GM12878 (cell line): Measurements from ENCODE around the gene SCYL1. TPM values are rescaled to one million over a fixed set of nuclear protein-coding genes. Genes with fewer than 3 reads are reported as not detected.

Experiments used
- BMI1 ChIP-seq: fragments of 450-650 bp; IDR thresholded peaks from 2 replicates; pipeline ENCODE4 v1.6.1; 2016; ENCODE audit warnings: mild to moderate bottlenecking, moderate library complexity, borderline replicate concordance
- BRCA1 ChIP-seq: IDR thresholded peaks from 2 replicates; pipeline ENCODE4 v1.6.1; 2011; ENCODE audit warnings: low read depth, low read length, improper control_type of control experiment
- CEBPB ChIP-seq, 2 experiments: fragments of 150-350 bp in 1 of 2; IDR thresholded peaks; 2 replicates each; pipeline ENCODE4 v1.6.1; 2012 to 2014; ENCODE audit warnings: low read depth in 2 of 2, low read length in 2 of 2, borderline replicate concordance in 1 of 2, inconsistent platforms in 1 of 2
- CREM ChIP-seq: IDR thresholded peaks from 2 replicates; pipeline ENCODE4 v1.6.1; 2014; ENCODE audit warnings: antibody characterized with exemption, low read depth
- DPF2 ChIP-seq: fragments of 450-650 bp; IDR thresholded peaks from 2 replicates; pipeline ENCODE4 v1.6.1; 2017; ENCODE audit warnings: mild to moderate bottlenecking
- EGR1 ChIP-seq, 2 experiments: IDR thresholded peaks; 1 replicate in 1 of 2; 2 replicates in 1 of 2; pipeline ENCODE4 v1.6.1; 2011 to 2012; ENCODE audit warnings: low read depth in 2 of 2, low read length in 2 of 2, borderline replicate concordance in 1 of 2, mild to moderate bottlenecking in 1 of 2, moderate library complexity in 1 of 2
- FOXM1 ChIP-seq: IDR thresholded peaks from 2 replicates; pipeline ENCODE4 v1.6.1; 2012; ENCODE audit warnings: low read depth, mild to moderate bottlenecking, inconsistent platforms, low read length, moderate library complexity
- MXI1 ChIP-seq: fragments of 150-350 bp; IDR thresholded peaks from 2 replicates; pipeline ENCODE4 v1.6.1; 2011; ENCODE audit warnings: low read depth, mild to moderate bottlenecking, inconsistent platforms, low read length, improper control_type of control experiment
- MYB ChIP-seq: fragments of 150-350 bp; IDR thresholded peaks from 2 replicates; pipeline ENCODE4 v1.6.1; 2014; ENCODE audit warnings: mild to moderate bottlenecking, low read depth, low read length, borderline replicate concordance
- MYC ChIP-seq: IDR thresholded peaks from 2 replicates; pipeline ENCODE4 v1.6.1; 2011; ENCODE audit warnings: mild to moderate bottlenecking, low read length, moderate library complexity, inconsistent platforms; ENCODE audit not compliant: insufficient read depth, insufficient replicate concordance, insufficient read length, severe bottlenecking
- NFXL1 ChIP-seq: fragments of 450-650 bp; IDR thresholded peaks from 2 replicates; pipeline ENCODE4 v1.6.1; 2017; ENCODE audit warnings: antibody characterized with exemption, mild to moderate bottlenecking, borderline replicate concordance
- NR2C2 ChIP-seq: IDR thresholded peaks from 2 replicates; pipeline ENCODE4 v1.6.1; 2011; ENCODE audit warnings: borderline replicate concordance, low read depth; ENCODE audit not compliant: control insufficient read depth, insufficient read length
- SIN3A ChIP-seq: IDR thresholded peaks from 2 replicates; pipeline ENCODE4 v1.6.1; 2012; ENCODE audit warnings: low read depth, low read length, improper control_type of control experiment
- SMARCA5 ChIP-seq: fragments of 450-650 bp; IDR thresholded peaks from 2 replicates; pipeline ENCODE4 v1.6.1; 2017; ENCODE audit warnings: mild to moderate bottlenecking
- TCF3 ChIP-seq: IDR thresholded peaks from 2 replicates; pipeline ENCODE4 v1.6.1; 2012; ENCODE audit warnings: low read depth, mild to moderate bottlenecking, low read length, borderline replicate concordance; ENCODE audit not compliant: insufficient read depth
- TCF7 ChIP-seq: IDR thresholded peaks from 2 replicates; pipeline ENCODE4 v1.6.1; 2014; ENCODE audit warnings: antibody characterized with exemption, borderline replicate concordance
- YBX1 ChIP-seq: fragments of 450-650 bp; IDR thresholded peaks from 2 replicates; pipeline ENCODE4 v1.6.1; 2016; ENCODE audit warnings: antibody characterized with exemption
- polyA plus RNA-seq, 11 experiments: library from polyadenylated mRNA; depleted of rRNA in 4 of 11; unstranded in 6 of 11; stranded (reverse) in 5 of 11; fragments of >200 nt; fragmentation: Nextera tagmentation in 4 of 11; fragmentation: Illumina TruSeq in 1 of 11; extraction: Ambion mirVana in 4 of 11; extraction: Trizol in 1 of 11; gene quantifications; 1 replicate in 1 of 11; 2 replicates in 10 of 11; pipeline versions ENCODE4 v1.2.1 to v1.2.3, GENCODE V29; 2011 to 2016; ENCODE audit warnings: inconsistent platforms in 2 of 11, missing spikeins in 2 of 11, low read depth in 1 of 11
- total RNA-seq, 4 experiments: library from RNA; depleted of rRNA in 3 of 4; stranded (reverse); fragments of >200 nt in 3 of 4; fragmentation: Illumina TruSeq in 1 of 4; extraction: Trizol in 1 of 4; gene quantifications; 2 replicates each; pipeline versions ENCODE4 v1.2.1 to v1.2.3, GENCODE V29; 2013 to 2021
- TF ChIP-seq, protein P1 (sequence below): fragments of 450-650 bp; IDR thresholded peaks from 2 replicates; pipeline ENCODE4 v1.6.1; 2016; ENCODE audit warnings: mild to moderate bottlenecking
- TF ChIP-seq, protein P2 (sequence below): fragments of 450-650 bp; IDR thresholded peaks from 2 replicates; pipeline ENCODE4 v1.6.1; 2016; ENCODE audit warnings: mild to moderate bottlenecking

The SCYL1 gene
- total and polyA plus RNA-seq, 10 of the 15 experiments (the other 5 are each of a cell fraction or from before 2014, with no cell fraction given): 0.80 to 82.7 (median 51.2) TPM

DNA sequence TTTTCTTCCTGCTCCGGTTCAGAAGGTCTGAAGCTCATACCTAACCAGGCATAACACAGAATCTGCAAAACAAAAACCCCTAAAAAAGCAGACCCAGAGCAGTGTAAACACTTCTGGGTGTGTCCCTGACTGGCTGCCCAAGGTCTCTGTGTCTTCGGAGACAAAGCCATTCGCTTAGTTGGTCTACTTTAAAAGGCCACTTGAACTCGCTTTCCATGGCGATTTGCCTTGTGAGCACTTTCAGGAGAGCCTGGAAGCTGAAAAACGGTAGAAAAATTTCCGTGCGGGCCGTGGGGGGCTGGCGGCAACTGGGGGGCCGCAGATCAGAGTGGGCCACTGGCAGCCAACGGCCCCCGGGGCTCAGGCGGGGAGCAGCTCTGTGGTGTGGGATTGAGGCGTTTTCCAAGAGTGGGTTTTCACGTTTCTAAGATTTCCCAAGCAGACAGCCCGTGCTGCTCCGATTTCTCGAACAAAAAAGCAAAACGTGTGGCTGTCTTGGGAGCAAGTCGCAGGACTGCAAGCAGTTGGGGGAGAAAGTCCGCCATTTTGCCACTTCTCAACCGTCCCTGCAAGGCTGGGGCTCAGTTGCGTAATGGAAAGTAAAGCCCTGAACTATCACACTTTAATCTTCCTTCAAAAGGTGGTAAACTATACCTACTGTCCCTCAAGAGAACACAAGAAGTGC, 26.7 kb upstream of the SCYL1 start (continued):
- TF ChIP-seq MXI1: peak; percentile 58; the same call in 1 of the 2 replicates
- 0 out of 2 replicates have a peak, but pooled peaks have one; percentile 2 for TF ChIP-seq SIN3A
- no peak for TF ChIP-seq MYC
- no peak for TF ChIP-seq BRCA1
- TF ChIP-seq YBX1: no peak
- 0 out of 2 replicates have a peak, but pooled peaks have one; percentile 20 for TF ChIP-seq TCF3
- TF ChIP-seq SMARCA5: no peak
- 0 out of 2 replicates have a peak, but pooled peaks have one; percentile 5 for TF ChIP-seq TCF7
- no peak for TF ChIP-seq DPF2
- TF ChIP-seq EGR1 (IDR thresholded peaks at IDR 0.05; ENCODE audit: borderline replicate concordance in 1 of 2, low read depth in 2 of 2, low read length in 2 of 2): no peak
- no peak for TF ChIP-seq NR2C2
- no peak for TF ChIP-seq FOXM1
- no peak for TF ChIP-seq MYB
- peak in 1 of 2 experiments; percentile 85; a peak in 2 of 4 replicates for TF ChIP-seq CEBPB (IDR thresholded peaks at IDR 0.05; ENCODE audit: borderline replicate concordance in 1 of 2, low read depth in 2 of 2, low read length in 2 of 2)
- TF ChIP-seq NFXL1: no peak
- no peak for TF ChIP-seq BMI1
- TF ChIP-seq, protein P1, sequence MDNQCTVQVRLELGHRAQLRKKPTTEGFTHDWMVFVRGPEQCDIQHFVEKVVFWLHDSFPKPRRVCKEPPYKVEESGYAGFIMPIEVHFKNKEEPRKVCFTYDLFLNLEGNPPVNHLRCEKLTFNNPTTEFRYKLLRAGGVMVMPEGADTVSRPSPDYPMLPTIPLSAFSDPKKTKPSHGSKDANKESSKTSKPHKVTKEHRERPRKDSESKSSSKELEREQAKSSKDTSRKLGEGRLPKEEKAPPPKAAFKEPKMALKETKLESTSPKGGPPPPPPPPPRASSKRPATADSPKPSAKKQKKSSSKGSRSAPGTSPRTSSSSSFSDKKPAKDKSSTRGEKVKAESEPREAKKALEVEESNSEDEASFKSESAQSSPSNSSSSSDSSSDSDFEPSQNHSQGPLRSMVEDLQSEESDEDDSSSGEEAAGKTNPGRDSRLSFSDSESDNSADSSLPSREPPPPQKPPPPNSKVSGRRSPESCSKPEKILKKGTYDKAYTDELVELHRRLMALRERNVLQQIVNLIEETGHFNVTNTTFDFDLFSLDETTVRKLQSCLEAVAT: peak; percentile 75
- no peak for TF ChIP-seq CREM
- TF ChIP-seq, protein P2, sequence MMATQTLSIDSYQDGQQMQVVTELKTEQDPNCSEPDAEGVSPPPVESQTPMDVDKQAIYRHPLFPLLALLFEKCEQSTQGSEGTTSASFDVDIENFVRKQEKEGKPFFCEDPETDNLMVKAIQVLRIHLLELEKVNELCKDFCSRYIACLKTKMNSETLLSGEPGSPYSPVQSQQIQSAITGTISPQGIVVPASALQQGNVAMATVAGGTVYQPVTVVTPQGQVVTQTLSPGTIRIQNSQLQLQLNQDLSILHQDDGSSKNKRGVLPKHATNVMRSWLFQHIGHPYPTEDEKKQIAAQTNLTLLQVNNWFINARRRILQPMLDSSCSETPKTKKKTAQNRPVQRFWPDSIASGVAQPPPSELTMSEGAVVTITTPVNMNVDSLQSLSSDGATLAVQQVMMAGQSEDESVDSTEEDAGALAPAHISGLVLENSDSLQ: 0 out of 2 replicates have a peak, but pooled peaks have one; percentile 4
- TF ChIP-seq, all 136 proteins: peak for 19
